ENCODE measurements around the gene CMTM8. TPM values are rescaled to one million over a fixed set of nuclear protein-coding genes. Genes with fewer than 3 reads are reported as not detected.

CMTM8 gene
- total and polyA plus RNA-seq, 10 of the 15 experiments (the other 5 are each of a cell fraction or from before 2014, with no cell fraction given), result 0.11 to 0.23 TPM; not detected in 8

GRCh38 chr3:32303977-32304881 is 65.7 kb downstream of the CMTM8 start (continued):
- TF ChIP-seq ZNF622 (IDR thresholded peaks at IDR 0.05) (no peak), KAT2A (conservative IDR thresholded peaks at IDR 0.05; ENCODE audit: control insufficient read depth, low read depth, low read length) (no peak)

GRCh38 chr3:32305361-32305876 is 66.9 kb downstream of the CMTM8 start:
- Histone ChIP-seq H2AFZ (ENCODE audit: control insufficient read depth, low read depth, low read length) (no peak overlapping the region), H3K4me3 (no peak overlapping the region), H3K27ac (ENCODE audit: control insufficient read depth, insufficient read depth) (no peak overlapping the region), H3K79me2 (ENCODE audit: control insufficient read depth, insufficient read depth, low read length) (no peaks in the 10 kb centered on the region), H3K36me3 (ENCODE audit: control insufficient read depth in 2 of 2, insufficient read depth in 2 of 2, low read length in 1 of 2) (no peaks in the 10 kb centered on the region), H3K9me3 (replicated peaks; ENCODE audit: control insufficient read depth, insufficient read depth, low read length) (no peaks in the 10 kb centered on the region), H4K20me1 (ENCODE audit: control insufficient read depth, insufficient read depth) (no peaks in the 10 kb centered on the region), H3K4me1 (ENCODE audit: control insufficient read depth, insufficient read depth, low read length) (peaks cover 4% of the 10 kb centered on the region), H3K4me2 (ENCODE audit: control insufficient read depth, insufficient read depth) (no peak overlapping the region), H3K9ac (ENCODE audit: control insufficient read depth, insufficient read depth, low read length) (no peak overlapping the region), H3K27me3 (replicated peaks in 1 of 2; ENCODE audit: control insufficient read depth in 2 of 2, insufficient read depth in 2 of 2, low read length in 1 of 2) (no peaks in the 10 kb centered on the region; a peak in 1 of 4 replicates)
- no peak for DNase-seq (ENCODE audit: low read depth, low spot score)
- BruUV-seq (replicated peaks), result no TSS peak
- ChIA-PET SMC1A (ENCODE audit: uncharacterized antibody, unreplicated experiment) (interaction anchor here (1.2 kb wide), 2 partner anchors 15 to 162 kb away, joined by 3 read pairs; no protein-coding TSS in a partner anchor), CTCF (interaction anchor here (3.4 kb wide), 1 partner anchor 10 kb away, joined by 15 read pairs; no protein-coding TSS in a partner anchor), POLR2A (interaction anchor here (0.6 kb wide), 1 partner anchor 168 kb away, joined by 3 read pairs; no protein-coding TSS in a partner anchor), RAD21 (ENCODE audit: unreplicated experiment) (interaction anchor here (0.6 kb wide), 2 partner anchors 56 to 103 kb away, joined by 3 read pairs; no protein-coding TSS in a partner anchor)
- intact Hi-C loops (cut with micrococcal nuclease; ENCODE audit: unreplicated experiment) (no loop called here), in situ Hi-C loops (cut with MboI) (no loop called here)
- TF ChIP-seq GATAD2B (conservative IDR thresholded peaks at IDR 0.05; ENCODE audit: low read depth), result no peak
- TF ChIP-seq E4F1 (IDR thresholded peaks at IDR 0.05; ENCODE audit: borderline replicate concordance, partially characterized antibody), result no peak
- TF ChIP-seq FOS (IDR thresholded peaks at IDR 0.05; ENCODE audit: borderline replicate concordance, extremely low read depth, insufficient read length), result no peak
- FAIRE-seq, result no peak
- no peak for ATAC-seq
- WGBS (ENCODE audit: insufficient coverage, insufficient replicate concordance, low lambda C conversion rate, missing lambda C conversion rate), result 0% methylated on average over 2 of the region's 2 CpGs
